Stimulated activated CD8-positive, alpha-beta memory T cell treated with anti-CD3 and anti-CD28 coated beads, Interleukin-7, amount 100 ng/mL, for 24 hours (primary cell): ENCODE data around the gene ARHGEF19.

ENCODE experiments used
- DNase-seq: peaks from one replicate; pipeline ENCODE4 v3.0.0-alpha.2; 2020; ENCODE audit warnings: low read depth

Gene ARHGEF19

GRCh38 chr1:16148329-16149092, 63.9 kb downstream of the ARHGEF19 start:
- no peak for DNase-seq
